Spleen (tissue), 7 donors: ENCODE data around the gene SIK3.

Experiments
- POLR2A ChIP-seq, 3 donors: fragments of 450-650 bp; IDR thresholded peaks; one replicate each; pipeline ENCODE4 v1.5.1; 2017; ENCODE audit warnings: antibody characterized with exemption in 3 of 3, mild to moderate bottlenecking in 1 of 3
- POLR2AphosphoS5 ChIP-seq, 3 donors: sonication (generic); formaldehyde crosslinking; IDR thresholded peaks; one replicate each; pipeline ENCODE4 v1.5.1; 2017; ENCODE audit warnings: antibody characterized with exemption in 3 of 3
- TF ChIP-seq, protein P1 (sequence below), 11 experiments: fragments of 200-600 bp in 7 of 11; fragments of 450-650 bp in 4 of 11; sonication (generic) in 4 of 11; IDR thresholded peaks in 8 of 11; conservative IDR thresholded peaks in 3 of 11; 1 replicate in 7 of 11; 2 replicates in 4 of 11; pipeline versions ENCODE4 v1.4.0 to v1.8.0; 2016 to 2021; ENCODE audit warnings: antibody characterized with exemption in 11 of 11, inconsistent platforms in 4 of 11, mild to moderate bottlenecking in 1 of 11
- donor health status: DM: no; HTN: no; CAD: no; lungs with moderate emphysema.
- donor health status: DM: no; HTN: no; CAD: no.
- donor health status: DM: no; HTN: no; CAD: no.

DNA sequence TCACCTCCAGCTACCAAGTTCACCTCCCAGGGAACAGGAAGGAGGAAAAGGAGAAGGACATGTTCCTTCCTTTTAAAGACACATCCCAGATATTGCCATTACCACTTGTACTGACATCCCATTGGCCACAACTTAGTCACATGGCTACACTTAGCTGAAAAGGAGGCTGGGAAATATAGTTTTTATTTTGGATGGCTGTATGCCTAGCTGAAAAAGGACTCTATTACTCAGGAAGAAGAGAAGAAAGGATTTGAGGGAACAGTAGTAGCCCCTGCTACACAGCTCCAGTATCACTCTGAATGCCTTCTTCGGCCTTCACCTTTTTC lies 304.5 kb downstream of the SIK3 start:
- TF ChIP-seq, protein P1, sequence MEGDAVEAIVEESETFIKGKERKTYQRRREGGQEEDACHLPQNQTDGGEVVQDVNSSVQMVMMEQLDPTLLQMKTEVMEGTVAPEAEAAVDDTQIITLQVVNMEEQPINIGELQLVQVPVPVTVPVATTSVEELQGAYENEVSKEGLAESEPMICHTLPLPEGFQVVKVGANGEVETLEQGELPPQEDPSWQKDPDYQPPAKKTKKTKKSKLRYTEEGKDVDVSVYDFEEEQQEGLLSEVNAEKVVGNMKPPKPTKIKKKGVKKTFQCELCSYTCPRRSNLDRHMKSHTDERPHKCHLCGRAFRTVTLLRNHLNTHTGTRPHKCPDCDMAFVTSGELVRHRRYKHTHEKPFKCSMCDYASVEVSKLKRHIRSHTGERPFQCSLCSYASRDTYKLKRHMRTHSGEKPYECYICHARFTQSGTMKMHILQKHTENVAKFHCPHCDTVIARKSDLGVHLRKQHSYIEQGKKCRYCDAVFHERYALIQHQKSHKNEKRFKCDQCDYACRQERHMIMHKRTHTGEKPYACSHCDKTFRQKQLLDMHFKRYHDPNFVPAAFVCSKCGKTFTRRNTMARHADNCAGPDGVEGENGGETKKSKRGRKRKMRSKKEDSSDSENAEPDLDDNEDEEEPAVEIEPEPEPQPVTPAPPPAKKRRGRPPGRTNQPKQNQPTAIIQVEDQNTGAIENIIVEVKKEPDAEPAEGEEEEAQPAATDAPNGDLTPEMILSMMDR (IDR thresholded peaks at IDR 0.05 in 8 of 11, conservative IDR thresholded peaks at IDR 0.05 in 3 of 11), result no peak
- no peak for TF ChIP-seq POLR2A (IDR thresholded peaks at IDR 0.05)
- no peak for TF ChIP-seq POLR2AphosphoS5 (IDR thresholded peaks at IDR 0.05)
